Measurements from ENCODE around the gene MRTFB. TPM values are rescaled to one million over a fixed set of nuclear protein-coding genes. Genes with fewer than 3 reads are reported as not detected.
A peak's percentile ranks its signal among the peaks of the same experiment; 100 is the strongest.

The MRTFB gene
- total RNA-seq, 1 donor from 2014 or later: 89.4 TPM

DNA sequence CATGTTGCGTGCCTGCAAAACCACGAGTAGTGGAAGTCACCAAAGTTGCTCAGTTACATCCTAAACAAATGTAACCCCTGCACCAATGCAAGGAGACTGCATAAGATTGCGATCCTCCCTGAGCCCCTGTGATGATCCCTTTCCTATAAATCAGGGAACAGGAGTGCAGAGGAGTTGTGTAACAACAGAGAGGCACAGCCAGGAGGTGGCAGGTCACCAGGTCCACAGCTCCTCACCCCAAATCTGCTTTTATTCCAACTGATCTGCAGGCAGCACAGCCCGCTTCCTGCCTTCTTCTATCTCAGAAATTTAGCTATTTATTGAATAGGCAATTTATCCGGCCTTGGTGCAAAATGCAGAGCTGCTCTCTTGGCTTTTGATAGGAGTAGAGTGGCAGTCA lies 36.0 kb upstream of the MRTFB start:
- H3K27me3 ChIP-seq: no peaks in the 10 kb centered on the region
- DNase-seq (ENCODE audit: low spot score in 2 of 2): no peak
- TF ChIP-seq, protein P1, sequence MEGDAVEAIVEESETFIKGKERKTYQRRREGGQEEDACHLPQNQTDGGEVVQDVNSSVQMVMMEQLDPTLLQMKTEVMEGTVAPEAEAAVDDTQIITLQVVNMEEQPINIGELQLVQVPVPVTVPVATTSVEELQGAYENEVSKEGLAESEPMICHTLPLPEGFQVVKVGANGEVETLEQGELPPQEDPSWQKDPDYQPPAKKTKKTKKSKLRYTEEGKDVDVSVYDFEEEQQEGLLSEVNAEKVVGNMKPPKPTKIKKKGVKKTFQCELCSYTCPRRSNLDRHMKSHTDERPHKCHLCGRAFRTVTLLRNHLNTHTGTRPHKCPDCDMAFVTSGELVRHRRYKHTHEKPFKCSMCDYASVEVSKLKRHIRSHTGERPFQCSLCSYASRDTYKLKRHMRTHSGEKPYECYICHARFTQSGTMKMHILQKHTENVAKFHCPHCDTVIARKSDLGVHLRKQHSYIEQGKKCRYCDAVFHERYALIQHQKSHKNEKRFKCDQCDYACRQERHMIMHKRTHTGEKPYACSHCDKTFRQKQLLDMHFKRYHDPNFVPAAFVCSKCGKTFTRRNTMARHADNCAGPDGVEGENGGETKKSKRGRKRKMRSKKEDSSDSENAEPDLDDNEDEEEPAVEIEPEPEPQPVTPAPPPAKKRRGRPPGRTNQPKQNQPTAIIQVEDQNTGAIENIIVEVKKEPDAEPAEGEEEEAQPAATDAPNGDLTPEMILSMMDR (IDR thresholded peaks at IDR 0.05): no peak
- intact Hi-C loops (cut with DNase I): no loop called here
- H3K9me3 ChIP-seq: no peaks in the 10 kb centered on the region
- H3K4me1 ChIP-seq: no peaks in the 10 kb centered on the region
- no peak overlapping the region for H3K27ac ChIP-seq
- H3K36me3 ChIP-seq: no peaks in the 10 kb centered on the region
- no peak overlapping the region for H3K4me3 ChIP-seq

GRCh38 chr16:14036889-14037288 lies 34.2 kb upstream of the MRTFB start:
- no peaks in the 10 kb centered on the region for H3K27me3 ChIP-seq
- DNase-seq (ENCODE audit: low spot score in 2 of 2): no peak
- no peaks in the 10 kb centered on the region for H3K4me1 ChIP-seq
- TF ChIP-seq, protein P1 (IDR thresholded peaks at IDR 0.05): no peak
- intact Hi-C loops (cut with DNase I): no loop called here
- H3K36me3 ChIP-seq: no peaks in the 10 kb centered on the region
- H3K9me3 ChIP-seq: no peaks in the 10 kb centered on the region
- no peak overlapping the region for H3K27ac ChIP-seq
- no peak overlapping the region for H3K4me3 ChIP-seq

- no peak for DNase-seq (ENCODE audit: low spot score in 2 of 2)
- H3K9me3 ChIP-seq: no peaks in the 10 kb centered on the region
- no peaks in the 10 kb centered on the region for H3K4me1 ChIP-seq
- intact Hi-C loops (cut with DNase I): no loop called here
- no peaks in the 10 kb centered on the region for H3K36me3 ChIP-seq
- H3K27me3 ChIP-seq: no peaks in the 10 kb centered on the region
- TF ChIP-seq, protein P1 (IDR thresholded peaks at IDR 0.05): no peak
- no peak overlapping the region for H3K4me3 ChIP-seq
- no peak overlapping the region for H3K27ac ChIP-seq
These were observed 33.2 kb upstream of the MRTFB start for GRCh38 chr16:14037960-14038359.

- DNase-seq (ENCODE audit: low spot score in 2 of 2): no peak
- Histone ChIP-seq H3K4me1 (no peaks in the 10 kb centered on the region), H3K4me3 (no peak overlapping the region), H3K9me3 (no peaks in the 10 kb centered on the region), H3K27ac (no peak overlapping the region), H3K36me3 (no peaks in the 10 kb centered on the region), H3K27me3 (no peaks in the 10 kb centered on the region)
- TF ChIP-seq, protein P1 (IDR thresholded peaks at IDR 0.05): no peak
- intact Hi-C loops (cut with DNase I): no loop called here
These were observed 30.0 kb upstream of the MRTFB start for GRCh38 chr16:14041164-14041563.

DNA sequence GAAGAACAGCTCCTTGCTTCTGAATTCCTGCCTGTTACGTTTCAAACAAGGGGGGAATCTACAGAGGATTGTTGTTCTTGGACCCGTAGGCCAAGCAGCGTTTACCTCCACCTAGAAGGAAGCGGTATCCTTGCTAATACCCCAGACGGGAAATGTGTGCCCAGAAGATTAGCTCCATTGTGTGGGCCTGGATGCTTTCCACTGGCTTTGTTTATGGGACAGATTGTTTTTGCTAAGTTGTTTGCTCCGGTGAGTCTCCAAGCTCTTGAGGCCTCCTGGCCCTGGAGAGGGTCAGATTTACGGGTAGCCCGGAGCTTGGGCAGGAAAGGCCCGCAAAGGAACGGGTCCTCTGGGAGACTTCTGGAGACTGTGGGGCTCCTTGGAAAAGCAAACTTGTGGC lies 28.4 kb upstream of the MRTFB start:
- no peaks in the 10 kb centered on the region for H3K4me1 ChIP-seq
- H3K36me3 ChIP-seq: no peaks in the 10 kb centered on the region
- H3K9me3 ChIP-seq: no peaks in the 10 kb centered on the region
- no peaks in the 10 kb centered on the region for H3K27me3 ChIP-seq
- no peak for DNase-seq (ENCODE audit: low spot score in 2 of 2)
- no peak overlapping the region for H3K4me3 ChIP-seq
- TF ChIP-seq, protein P1 (IDR thresholded peaks at IDR 0.05): no peak
- peak overlapping the region; percentile 2 to 51 for H3K27ac ChIP-seq
- intact Hi-C loops (cut with DNase I): no loop called here

GRCh38 chr16:14043278-14043677 lies 27.8 kb upstream of the MRTFB start:
- TF ChIP-seq, protein P1 (IDR thresholded peaks at IDR 0.05): no peak
- Histone ChIP-seq H3K36me3 (no peaks in the 10 kb centered on the region), H3K9me3 (no peaks in the 10 kb centered on the region), H3K4me1 (no peaks in the 10 kb centered on the region), H3K27ac (peak overlapping the region in 1 of 2 donors; percentile 48), H3K4me3 (no peak overlapping the region), H3K27me3 (no peaks in the 10 kb centered on the region)
- no peak for DNase-seq (ENCODE audit: low spot score in 2 of 2)
- intact Hi-C loops (cut with DNase I): no loop called here

All from ascending aorta (tissue), 2 donors.